GM19025 (cell line): ENCODE results near the gene SLC8A1.

Experiments used
- ATAC-seq: cut with Tn5 transposase; IDR thresholded peaks from one replicate; pipeline ENCODE4 v1.9.1; 2021; ENCODE audit warnings: mild to moderate bottlenecking, low read depth, moderate library complexity; ENCODE audit not compliant: unreplicated experiment

The SLC8A1 gene

DNA sequence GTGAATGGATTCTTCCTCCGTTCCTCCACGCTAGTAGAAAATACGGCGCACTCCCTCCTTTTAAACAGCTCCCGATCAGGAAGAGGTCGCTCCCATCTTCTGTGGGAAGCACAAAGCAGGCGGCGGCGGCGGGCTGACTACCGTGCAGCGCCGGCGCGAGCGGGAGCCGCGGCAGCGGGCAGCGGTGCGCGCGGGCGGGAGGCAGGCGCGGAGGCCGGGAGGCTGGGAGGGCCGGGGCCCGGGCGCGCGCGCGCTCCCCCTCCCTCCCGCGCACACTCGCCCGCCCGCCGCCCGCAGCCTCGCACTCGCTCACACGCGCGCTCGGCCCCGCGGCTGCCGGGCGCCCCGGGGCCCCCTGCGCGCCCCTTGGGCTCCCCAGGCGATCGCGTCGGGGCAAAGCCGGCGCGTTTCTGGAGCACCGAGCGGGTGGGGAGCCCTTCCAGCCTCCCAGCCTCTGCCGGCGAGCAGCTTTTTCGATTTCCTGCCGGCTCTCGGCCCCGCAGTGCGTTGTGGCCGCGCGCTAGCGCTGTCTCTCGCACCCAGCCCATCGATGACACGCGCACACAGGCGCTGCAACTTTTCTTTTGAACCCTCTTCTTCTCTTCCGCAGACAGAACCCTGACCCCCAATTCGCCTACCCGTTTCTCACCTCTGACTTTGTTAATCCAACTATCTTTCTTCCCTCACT is at the start of gene SLC8A1:
SLC8A1 (minus strand) TSS at position 173 of the 688 bp plus-strand sequence.
- ATAC-seq: peak; percentile 35

DNA sequence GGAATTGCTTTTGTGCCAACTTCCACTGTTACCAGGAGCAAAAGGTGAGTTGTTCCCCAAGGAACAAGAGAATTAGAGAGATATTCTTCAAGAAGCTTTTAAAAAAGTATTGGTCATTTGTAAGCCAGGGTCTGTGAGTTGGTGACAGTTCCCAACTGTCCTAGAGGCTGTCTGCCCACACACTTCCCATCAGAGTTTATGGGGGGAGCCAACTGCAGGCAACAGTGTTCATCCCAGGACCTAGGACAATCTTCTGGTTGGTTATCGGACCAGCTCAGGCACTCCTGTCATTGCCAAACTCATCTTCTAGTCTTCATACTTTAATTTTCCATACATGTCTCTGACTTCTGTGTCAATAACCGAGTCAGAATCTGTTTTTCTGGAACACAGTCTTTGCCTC is 47.5 kb upstream of the SLC8A1 start:
- ATAC-seq: no peak

DNA sequence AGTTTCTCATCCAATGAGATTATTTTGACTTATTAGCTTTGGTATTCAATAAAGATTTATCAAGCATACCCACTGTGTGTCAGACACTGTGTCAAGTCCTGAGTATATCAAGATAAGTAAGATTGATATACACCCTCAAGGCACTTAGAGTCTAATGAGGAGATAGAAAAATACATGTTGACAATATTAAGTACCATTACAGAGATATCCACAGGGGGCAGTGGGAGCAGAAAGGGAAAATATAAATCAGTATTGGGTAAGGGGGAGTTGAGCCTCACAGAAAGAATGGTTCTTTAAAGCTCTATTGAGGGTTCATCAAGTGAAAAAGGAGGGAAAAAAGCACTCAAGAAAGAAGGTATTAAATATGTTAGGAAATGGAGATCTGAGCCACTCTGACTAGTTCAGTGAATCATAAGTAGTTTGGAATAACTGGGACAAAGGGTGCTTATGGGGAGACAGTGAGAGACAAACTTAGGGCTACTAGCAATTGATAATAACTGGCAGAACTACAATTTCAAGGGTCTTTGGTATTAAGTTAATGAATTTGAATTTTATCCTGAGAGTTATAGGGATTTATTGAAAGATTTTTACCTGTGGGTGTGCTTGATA is 45.5 kb upstream of the SLC8A1 start:
- ATAC-seq: no peak

DNA sequence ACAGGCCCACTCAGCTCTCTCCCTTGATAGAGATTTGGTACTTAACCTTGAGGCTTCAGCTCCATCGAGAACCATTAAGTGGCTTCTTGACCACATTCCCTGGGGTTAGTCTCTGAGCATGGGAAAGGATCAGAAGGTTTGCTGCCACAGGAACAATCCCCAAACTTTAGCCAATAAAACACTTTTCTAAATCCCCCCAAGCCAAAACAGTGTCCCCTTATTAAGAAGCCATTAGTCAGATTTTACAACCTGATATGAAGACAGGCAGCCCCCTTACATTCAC is 37.7 kb upstream of the SLC8A1 start:
- ATAC-seq: no peak

DNA sequence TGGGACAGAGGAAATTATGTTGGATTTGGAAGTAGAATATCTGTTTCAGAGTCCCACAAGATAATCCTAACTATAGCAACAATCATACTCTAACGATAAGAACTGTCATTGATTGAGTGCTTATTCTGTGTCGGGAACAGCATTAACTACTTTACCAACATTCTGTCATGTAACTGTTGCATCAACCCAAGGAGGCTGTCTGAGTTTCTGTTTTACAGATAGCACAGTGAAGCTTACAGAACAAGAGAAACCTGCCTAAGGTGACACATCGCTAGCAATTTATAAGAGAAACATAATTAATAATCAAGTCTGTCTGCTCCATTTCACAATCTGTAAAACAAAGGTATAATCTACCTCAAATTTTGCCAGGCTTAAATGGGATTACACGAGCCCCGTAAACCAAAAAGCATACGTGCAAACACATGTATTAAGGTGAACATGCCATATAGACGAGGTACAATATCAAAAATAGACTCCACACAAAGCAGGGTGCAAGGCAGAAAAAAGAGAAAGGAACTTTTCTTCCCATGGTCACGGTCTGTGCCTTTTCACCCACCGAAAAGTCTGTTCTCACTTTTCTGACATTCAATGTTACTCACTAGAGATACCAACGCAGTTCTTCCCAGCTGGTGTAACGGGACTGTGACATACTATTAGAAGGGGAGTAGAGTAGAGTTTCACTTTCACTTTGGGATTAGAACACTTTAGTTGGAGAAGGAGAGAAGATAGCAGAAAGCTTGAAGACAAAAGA is 37.2 kb upstream of the SLC8A1 start:
- ATAC-seq: no peak

DNA sequence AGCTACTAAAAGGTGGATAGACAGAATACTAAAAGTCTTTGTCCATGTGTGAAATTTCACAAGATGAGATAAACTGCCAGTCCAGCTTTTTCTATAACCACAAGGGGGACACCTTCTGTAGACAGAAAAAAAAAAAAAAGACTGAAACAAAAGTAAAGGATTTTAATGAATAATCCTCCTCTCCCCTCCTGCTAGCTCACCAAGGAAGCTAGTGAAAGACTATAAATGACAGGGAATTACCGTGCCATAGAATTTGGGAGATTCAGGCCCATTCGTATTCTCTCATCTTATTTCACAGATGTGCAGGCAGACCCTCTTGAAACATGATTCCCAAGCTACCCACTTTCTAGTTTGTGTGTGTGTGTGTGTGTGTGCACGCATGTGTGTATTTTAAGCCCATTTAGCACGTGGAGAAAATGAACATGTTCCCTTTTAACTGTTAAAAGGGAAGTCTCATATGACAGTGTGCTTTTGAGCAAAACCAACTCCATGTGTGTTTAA is 36.3 kb upstream of the SLC8A1 start:
- ATAC-seq: no peak

DNA sequence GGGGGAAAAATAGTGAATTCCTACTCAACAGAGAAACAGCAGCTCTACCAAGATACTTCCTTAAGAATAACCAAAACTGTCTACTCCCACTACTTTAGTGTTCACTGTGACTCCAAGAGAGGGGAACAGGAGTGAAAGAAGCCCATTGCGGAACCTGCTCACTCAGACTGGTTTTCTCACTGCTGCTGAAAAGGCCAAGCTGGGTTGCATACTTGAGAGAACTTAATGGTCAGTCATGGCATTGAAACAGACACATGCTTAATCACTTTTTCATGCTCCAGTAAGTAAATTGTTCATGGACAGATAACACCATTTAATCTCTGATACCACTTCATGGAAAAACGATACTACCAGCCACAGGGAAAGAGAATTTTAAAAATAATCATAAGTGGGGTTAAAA is 35.7 kb upstream of the SLC8A1 start:
- ATAC-seq: no peak

DNA sequence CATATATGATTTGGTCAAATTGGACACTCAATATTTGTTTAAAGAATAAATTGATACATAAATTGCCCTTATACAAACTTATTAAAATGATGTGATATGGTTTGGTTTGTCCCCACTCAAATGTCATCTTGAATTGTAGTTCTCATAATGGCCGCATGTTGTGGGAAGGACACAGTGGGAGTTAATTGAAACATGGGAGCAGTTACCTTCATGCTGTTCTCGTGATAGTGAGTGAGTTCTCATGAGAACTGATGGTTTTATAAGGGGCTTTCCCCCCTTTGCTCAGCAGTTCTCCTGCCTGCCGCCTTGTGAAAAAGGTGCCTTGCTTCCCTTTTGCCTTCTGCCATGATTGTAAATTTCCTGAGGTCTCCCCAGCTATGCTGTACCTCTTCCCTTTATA is 34.0 kb upstream of the SLC8A1 start:
- ATAC-seq: no peak

DNA sequence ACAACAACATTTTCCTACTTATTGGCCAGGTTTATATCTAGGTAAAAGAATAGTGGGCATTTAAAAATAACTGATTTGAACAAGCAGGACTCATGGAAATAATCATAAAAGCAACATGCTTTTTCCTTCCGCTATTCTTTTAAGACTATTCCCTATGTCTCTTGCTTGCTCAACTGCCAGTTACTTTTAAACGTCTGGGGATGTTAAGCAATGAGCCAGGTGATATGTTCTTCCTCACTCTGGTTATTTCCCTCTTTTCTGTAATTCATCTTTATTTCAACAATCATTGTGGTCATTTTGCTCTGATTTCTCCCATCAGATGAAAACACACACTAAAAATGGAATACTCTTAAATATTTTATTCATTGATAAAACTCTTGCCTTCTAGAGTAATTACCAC is 33.4 kb upstream of the SLC8A1 start:
- ATAC-seq: no peak

DNA sequence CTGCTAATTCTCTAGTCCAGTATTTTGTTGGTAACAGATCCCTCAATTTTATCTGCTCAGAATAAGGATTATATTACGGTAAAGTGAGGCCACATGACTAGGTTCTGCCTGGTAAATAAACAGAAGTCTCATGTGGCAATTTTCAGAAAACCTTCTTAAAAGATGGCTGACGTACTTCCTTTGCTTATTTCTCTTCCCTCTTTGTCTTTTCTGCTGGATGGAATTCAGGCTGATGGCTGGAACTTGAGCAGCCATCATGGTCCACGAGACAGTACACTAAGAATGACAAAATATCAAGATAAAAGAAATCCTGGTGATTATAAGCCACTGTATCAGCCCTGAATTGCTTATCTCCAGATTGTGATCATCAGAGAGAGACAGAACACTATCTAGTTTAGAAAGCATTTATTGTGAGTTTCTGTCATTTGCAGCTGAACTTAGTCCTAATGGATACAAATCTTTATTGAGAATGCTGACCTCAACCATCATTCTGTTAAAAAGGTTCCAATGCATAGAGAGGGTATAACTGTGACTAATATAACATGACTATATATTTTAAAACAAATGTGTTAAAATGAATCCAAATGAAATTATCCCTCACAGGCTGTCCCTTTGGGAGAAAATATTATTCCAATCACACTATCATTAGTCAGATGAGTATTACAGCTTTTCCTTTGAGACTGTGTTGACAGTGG is 31.8 kb upstream of the SLC8A1 start:
- ATAC-seq: no peak

DNA sequence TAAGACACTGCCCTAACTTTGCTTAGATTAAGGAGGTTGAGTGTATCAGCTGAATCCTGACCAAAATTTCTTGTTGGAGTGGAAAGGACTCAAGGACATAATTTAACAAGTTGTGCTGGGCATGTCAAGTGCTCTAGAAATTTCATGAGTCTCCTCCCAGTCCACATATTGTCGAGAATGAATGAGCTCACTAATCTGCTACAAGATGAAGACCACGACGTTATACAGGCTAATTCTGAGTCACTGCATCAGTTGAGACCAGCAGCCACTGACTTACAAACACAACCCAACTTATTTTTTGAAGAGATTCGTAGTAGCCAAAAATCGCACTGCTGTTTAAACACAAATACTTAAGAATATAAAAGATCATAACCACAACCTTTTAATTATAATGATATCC is 28.7 kb upstream of the SLC8A1 start:
- ATAC-seq: no peak

DNA sequence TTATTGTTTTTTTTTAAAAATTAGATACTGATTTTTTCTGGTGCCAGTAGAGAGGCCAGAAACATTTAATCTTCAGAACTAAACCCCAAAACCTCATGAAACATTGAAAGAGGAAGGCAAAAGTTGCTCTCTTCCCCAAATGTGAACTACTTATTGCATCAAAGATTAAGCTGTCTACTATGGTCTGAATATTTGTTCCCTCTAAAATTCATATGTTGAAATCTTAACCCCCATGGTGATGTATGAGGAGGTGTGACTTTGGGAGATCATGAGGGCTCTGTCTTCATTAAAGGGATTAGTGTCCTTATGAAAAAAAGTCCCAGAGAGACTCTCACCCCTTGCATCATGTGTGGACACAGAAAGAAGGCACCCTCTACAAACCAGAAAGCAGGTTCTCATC is 28.2 kb upstream of the SLC8A1 start:
- ATAC-seq: no peak

DNA sequence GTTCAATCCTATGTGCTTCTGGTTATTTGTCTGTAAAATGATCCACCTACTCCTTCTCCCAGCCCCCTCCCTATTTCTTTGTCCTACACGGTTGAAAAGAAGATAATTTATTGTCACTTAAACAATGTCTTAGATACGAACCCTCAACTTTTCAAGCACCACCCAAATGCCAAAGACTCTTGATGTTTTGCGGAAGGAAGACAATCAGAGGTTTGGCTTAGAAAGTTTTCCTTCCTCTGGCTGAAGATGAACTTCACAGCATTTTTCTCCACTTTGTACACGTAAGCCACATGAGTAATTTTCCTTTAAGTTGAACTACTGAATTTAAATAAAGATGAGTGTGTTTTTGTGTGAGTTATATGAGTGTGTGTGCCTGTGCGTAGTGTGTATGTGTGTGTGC is 25.5 kb upstream of the SLC8A1 start:
- ATAC-seq: no peak

DNA sequence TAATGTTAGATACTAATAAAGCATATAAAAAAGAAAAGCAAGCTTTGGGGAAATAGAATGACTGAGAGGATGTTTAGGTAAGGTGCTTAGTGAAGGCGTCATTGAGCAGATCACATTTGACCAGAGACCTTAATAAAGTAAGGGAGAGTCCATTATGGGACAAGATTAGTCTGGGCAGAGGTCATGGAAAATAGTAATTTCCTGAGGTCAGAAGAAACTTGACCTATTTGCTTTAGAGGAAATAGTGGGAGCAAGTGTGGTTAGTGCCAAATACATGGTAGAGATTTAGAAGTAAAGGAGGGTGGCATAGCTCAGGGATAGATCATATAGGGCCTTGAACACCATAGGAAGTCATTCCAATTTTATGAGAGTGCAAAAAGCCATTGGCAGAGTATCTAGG is 24.5 kb upstream of the SLC8A1 start:
- ATAC-seq: no peak

DNA sequence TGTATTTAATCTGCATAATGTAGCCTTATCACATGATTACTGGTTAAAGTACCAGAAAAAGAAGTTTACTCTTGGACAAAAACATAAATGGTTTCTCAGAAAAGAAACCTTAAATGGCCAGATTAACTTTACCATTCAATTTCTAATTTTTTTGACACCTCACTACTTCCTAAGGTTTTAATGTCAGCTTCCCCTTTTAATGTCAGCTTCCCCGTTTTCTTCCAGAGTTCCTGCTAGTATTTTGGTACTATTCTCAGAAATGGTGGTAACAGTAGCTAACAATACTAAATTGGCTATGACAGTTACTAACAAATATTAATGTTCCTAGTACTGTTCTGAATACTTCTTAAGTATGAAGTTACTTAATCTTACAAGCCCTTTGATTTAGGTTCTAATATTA is 22.4 kb upstream of the SLC8A1 start:
- ATAC-seq: no peak

DNA sequence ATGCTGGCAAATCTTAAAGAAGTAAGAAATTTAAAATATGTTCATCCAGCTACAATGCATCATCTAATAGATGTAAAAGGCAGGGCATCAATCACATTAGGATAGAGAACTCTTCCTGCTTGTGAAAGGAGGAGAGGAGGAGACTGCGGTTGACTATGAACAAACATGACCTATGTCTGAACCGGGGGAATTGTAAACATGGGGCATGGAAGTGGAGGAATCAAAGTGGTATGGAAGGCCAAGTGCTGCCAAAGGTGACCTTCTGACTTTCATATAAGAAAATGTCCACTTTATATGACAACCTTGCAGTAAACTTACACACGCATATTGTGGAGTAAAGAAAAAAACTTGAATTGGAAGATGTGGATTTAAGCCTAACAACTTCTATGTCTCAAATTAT is 20.0 kb upstream of the SLC8A1 start:
- no peak for ATAC-seq

DNA sequence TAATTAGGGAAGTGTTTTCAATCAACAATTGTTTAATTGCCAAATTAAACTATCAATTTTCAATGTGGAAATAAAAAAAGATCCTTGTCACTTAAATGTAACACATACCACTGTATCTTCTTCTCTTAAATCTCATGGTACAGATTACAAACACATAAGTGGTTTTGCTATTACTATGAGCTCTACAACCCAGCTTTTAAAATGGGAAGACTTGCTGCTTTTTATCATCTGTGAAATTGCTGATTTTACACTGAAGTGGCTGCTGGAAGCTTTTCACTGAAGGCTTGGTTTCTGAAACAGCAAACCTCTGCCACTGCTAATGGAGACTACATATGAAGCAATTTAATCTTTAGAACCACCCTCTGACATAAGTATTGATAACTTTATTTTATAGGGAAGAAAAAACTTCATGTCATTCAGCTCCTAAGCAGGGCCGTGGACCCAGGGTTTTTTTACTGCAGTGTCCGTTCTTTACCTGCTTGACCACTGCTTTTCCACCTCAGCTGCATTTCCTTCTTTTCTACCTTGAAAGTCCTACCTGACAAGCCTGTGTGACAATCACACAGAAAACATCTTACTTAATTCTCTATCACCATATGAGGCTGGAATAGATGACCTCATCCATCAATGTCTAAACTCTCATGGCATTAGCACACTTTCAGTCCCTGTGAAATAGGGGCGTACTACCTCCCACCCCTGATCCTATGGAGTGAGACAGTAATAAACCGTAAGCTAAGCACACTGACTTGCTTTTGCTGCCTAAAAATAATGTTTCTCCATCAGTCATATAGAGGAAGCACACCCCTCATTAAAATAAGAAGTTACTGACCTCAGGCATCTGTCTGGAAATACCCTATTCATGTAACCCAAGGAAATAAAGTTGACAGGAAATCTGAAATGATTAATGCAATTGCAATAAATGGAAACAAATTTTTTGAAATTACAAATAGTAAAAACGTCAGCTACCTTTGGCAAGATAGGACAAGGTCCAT is 19.2 kb upstream of the SLC8A1 start:
- ATAC-seq: no peak

DNA sequence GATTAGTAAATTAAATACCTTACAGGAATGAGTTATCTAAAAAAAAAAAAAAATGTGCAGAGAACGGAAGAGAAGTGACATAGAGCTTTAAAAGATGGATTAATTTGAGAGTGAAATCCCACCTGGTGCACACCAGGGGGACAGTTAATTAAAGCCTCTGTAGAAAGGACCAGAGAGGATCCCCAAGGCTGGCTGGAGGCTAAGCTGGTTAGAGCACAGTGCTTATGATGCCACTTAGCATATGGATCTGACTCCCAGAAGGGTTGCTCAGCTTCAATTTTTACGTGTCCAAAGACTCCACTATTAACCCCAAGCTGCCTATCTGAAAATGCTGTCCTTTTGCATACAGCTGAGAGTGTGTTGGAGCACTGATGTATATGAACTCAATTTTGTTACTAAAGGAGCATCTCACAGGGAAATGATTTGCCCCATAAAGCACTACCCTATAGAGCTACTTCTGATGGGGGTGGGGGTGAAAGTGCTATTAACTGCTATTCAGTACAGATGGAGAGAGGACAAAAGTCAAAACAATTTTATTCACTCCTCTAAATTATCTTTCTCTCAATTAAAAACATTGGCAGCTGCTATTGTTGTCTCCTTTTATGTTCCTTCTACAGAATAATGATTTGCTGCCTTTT is 15.2 kb upstream of the SLC8A1 start:
- no peak for ATAC-seq

DNA sequence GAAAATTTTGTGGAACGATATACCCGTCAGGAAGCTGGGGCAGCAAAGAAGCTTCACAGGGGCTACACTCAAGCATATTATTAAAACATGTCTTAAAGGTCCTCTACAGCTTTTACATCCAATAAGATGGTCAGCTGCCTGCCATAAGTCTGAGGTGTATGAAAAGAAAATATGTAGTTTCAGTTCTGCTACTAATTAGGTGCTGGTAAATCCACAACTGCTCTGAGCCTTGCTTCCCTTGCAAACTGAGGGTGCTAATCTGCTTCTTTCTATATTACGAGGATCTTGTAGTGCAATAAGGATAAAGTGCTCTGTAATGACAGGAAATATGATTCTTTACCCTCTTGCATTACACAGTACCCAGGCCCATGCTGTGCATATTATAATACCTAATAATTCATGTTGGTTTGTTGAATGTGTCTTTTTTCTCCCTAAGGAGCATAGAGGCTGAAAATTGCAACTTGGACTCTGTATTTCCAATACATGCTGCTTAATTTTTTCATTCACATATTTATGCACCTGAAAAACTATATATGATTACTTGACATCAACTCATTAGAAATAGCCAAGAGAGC is 14.5 kb upstream of the SLC8A1 start:
- no peak for ATAC-seq
